Left lobe of liver (tissue), 2 donors: Measurements from ENCODE around the gene KRT86. TPM values are rescaled to one million over a fixed set of nuclear protein-coding genes. Genes with fewer than 3 reads are reported as not detected.

Experiments used
- ATAC-seq: fragments of 200-7000 bp; cut with Tn5 transposase; one replicate; pipeline ENCODE4 v1.9.1; 2020; ENCODE audit warnings: mild to moderate bottlenecking, moderate library complexity
- DNase-seq: peaks from one replicate; pipeline ENCODE4 v3.0.0-alpha.2; 2020; ENCODE audit warnings: low spot score
- total RNA-seq: library from RNA; stranded (reverse); gene quantifications from one replicate; pipeline ENCODE4 v1.2.1, GENCODE V29; 2021
- donor health status: DM: no; HTN: no; CAD: no; lungs with moderate emphysema.
- donor health status: DM: no; HTN: yes; CAD: no.

KRT86 gene
- total RNA-seq, 1 donor from 2014 or later: not detected

- no peak for ATAC-seq
- DNase-seq: no peak
These were observed 10.5 kb upstream of the KRT86 start for GRCh38 chr12:52263761-52264434.

- no peak for ATAC-seq
- DNase-seq: no peak
These were observed 10.0 kb upstream of the KRT86 start for GRCh38 chr12:52264435-52264825.

- no peak for ATAC-seq
- DNase-seq: no peak
These were observed 7.9 kb upstream of the KRT86 start for GRCh38 chr12:52266514-52266913.

GRCh38 chr12:52267266-52267665, 7.2 kb upstream of the KRT86 start:
- DNase-seq: no peak

GRCh38 chr12:52267699-52268098, 6.7 kb upstream of the KRT86 start:
- ATAC-seq: no peak
- no peak for DNase-seq

More at GRCh38 chr12:52267266-52267665, 7.2 kb upstream of the KRT86 start:
- no peak for ATAC-seq

GRCh38 chr12:52268212-52268611, 6.2 kb upstream of the KRT86 start:
- DNase-seq (no peak), ATAC-seq (no peak)

GRCh38 chr12:52270541-52271070, 3.8 kb upstream of the KRT86 start:
- DNase-seq: no peak
- no peak for ATAC-seq

GRCh38 chr12:52271158-52271557, 3.3 kb upstream of the KRT86 start:
- ATAC-seq (no peak), DNase-seq (no peak)

- no peak for DNase-seq
- no peak for ATAC-seq
These were observed 1.2 kb downstream of the KRT86 start for GRCh38 chr12:52275686-52276085.

- DNase-seq (peak; percentile 28), ATAC-seq (no peak)
These were observed 3.2 kb downstream of the KRT86 start for GRCh38 chr12:52277486-52278245.

GRCh38 chr12:52278575-52279421, 4.4 kb downstream of the KRT86 start:
- DNase-seq (peak; percentile 78), ATAC-seq (peak; percentile 97)

GRCh38 chr12:52279422-52280318, 5.2 kb downstream of the KRT86 start:
- DNase-seq (no peak), ATAC-seq (no peak)

GRCh38 chr12:52280319-52280795, 5.9 kb downstream of the KRT86 start:
- peak; percentile 35 for ATAC-seq
- DNase-seq: peak; percentile 53

- peak; percentile 24 for DNase-seq
- no peak for ATAC-seq
These were observed 6.5 kb downstream of the KRT86 start for GRCh38 chr12:52280796-52281560.

- DNase-seq (peak; percentile 7), ATAC-seq (no peak)
These were observed 10.2 kb downstream of the KRT86 start for GRCh38 chr12:52284562-52285171.

GRCh38 chr12:52285172-52285745, 10.8 kb downstream of the KRT86 start:
- ATAC-seq: no peak
- DNase-seq: peak; percentile 4

GRCh38 chr12:52285851-52286530, 11.5 kb downstream of the KRT86 start:
- peak; percentile 19 for DNase-seq
- no peak for ATAC-seq
